ENCODE results near the gene PPM1B. TPM values are rescaled to one million over a fixed set of nuclear protein-coding genes. Genes with fewer than 3 reads are reported as not detected.

Gene PPM1B
- total RNA-seq, 4 donors from 2014 or later: 14.9 to 53.8 (median 19.1) TPM

GRCh38 chr2:44226753-44227152, 58.1 kb downstream of the PPM1B start:
- DNase-seq: no peak
- Histone ChIP-seq H3K27ac (no peak overlapping the region), H3K36me3 (peaks cover 0 to 54% (median 0%) of the 10 kb centered on the region in 3 donors), H3K4me1 (no peaks in the 10 kb centered on the region), H3K4me3 (no peak overlapping the region), H3K9me3 (no peaks in the 10 kb centered on the region), H3K27me3 (no peaks in the 10 kb centered on the region)
- TF ChIP-seq CTCF (IDR thresholded peaks at IDR 0.05): no peak
- no peak for TF ChIP-seq POLR2A (IDR thresholded peaks at IDR 0.05)
- intact Hi-C loops (cut with DNase I): no loop called here
- WGBS, 2 donors: 95% methylated on average over 2 of the region's 2 CpGs; no CpG with 5 or more reads in 1 of the 2 donors

- Histone ChIP-seq H3K27ac (no peak overlapping the region), H3K27me3 (no peaks in the 10 kb centered on the region), H3K4me3 (no peak overlapping the region), H3K9me3 (no peaks in the 10 kb centered on the region), H3K4me1 (no peaks in the 10 kb centered on the region), H3K36me3 (peaks cover 0 to 27% (median 0%) of the 10 kb centered on the region in 3 donors)
- intact Hi-C loops (cut with DNase I): no loop called here
- WGBS, 2 donors: 86 to 89% methylated on average over 3 of the region's 3 CpGs
- TF ChIP-seq CTCF (IDR thresholded peaks at IDR 0.05) (no peak), POLR2A (IDR thresholded peaks at IDR 0.05) (no peak)
- no peak for DNase-seq
Measured at GRCh38 chr2:44230378-44230777, 61.7 kb downstream of the PPM1B start.

- no peaks in the 10 kb centered on the region for H3K4me1 ChIP-seq
- no peaks in the 10 kb centered on the region for H3K27me3 ChIP-seq
- TF ChIP-seq CTCF (IDR thresholded peaks at IDR 0.05) (no peak), POLR2A (IDR thresholded peaks at IDR 0.05) (no peak)
- no peak overlapping the region for H3K27ac ChIP-seq
- H3K9me3 ChIP-seq: no peaks in the 10 kb centered on the region
- DNase-seq: no peak
- intact Hi-C loops (cut with DNase I): no loop called here
- peaks cover 0 to 5% (median 0%) of the 10 kb centered on the region in 3 donors for H3K36me3 ChIP-seq
- H3K4me3 ChIP-seq: no peak overlapping the region
- 31 to 39% methylated on average over 2 of the region's 2 CpGs for WGBS, 2 donors
Measured at GRCh38 chr2:44233450-44234128, 64.9 kb downstream of the PPM1B start.

GRCh38 chr2:44237221-44237620, 68.5 kb downstream of the PPM1B start:
- no peak overlapping the region for H3K27ac ChIP-seq
- H3K27me3 ChIP-seq: no peaks in the 10 kb centered on the region
- H3K4me1 ChIP-seq: peaks cover 0 to 5% (median 0%) of the 10 kb centered on the region in 3 donors
- no peak for DNase-seq
- intact Hi-C loops (cut with DNase I): no loop called here
- H3K9me3 ChIP-seq: no peaks in the 10 kb centered on the region
- no peak overlapping the region for H3K4me3 ChIP-seq
- WGBS, 2 donors: 51 to 59% methylated on average over 2 of the region's 2 CpGs
- TF ChIP-seq CTCF (IDR thresholded peaks at IDR 0.05) (no peak), POLR2A (IDR thresholded peaks at IDR 0.05) (no peak)
- H3K36me3 ChIP-seq: no peaks in the 10 kb centered on the region

GRCh38 chr2:44242904-44243303, 74.2 kb downstream of the PPM1B start:
- TF ChIP-seq POLR2A (IDR thresholded peaks at IDR 0.05) (no peak), CTCF (IDR thresholded peaks at IDR 0.05) (no peak)
- Histone ChIP-seq H3K27me3 (no peaks in the 10 kb centered on the region), H3K27ac (no peak overlapping the region), H3K9me3 (no peaks in the 10 kb centered on the region), H3K36me3 (no peaks in the 10 kb centered on the region), H3K4me3 (no peak overlapping the region), H3K4me1 (peaks cover 0 to 26% (median 4%) of the 10 kb centered on the region in 3 donors)
- 62 to 69% methylated on average over 2 of the region's 2 CpGs for WGBS, 2 donors
- DNase-seq: no peak
- intact Hi-C loops (cut with DNase I): no loop called here

Measured in esophagus squamous epithelium (tissue), 5 donors.